ENCODE data around the gene BIN1.

The BIN1 gene

GRCh38 chr2:127106457-127106990 lies 430 bp downstream of the BIN1 start:
- DNase-seq (ENCODE audit: low read depth, low spot score) = peak; percentile 33
- peak overlapping the region; percentile 83 for H3K4me3 ChIP-seq (ENCODE audit: low read depth, low read length)
- TF ChIP-seq CTCF (IDR thresholded peaks at IDR 0.05; ENCODE audit: low read depth, low read length) = no peak
- in situ Hi-C loops (cut with HindIII; ENCODE audit: low sequenced_read_pairs) = no loop called here

GRCh38 chr2:127105656-127106456 lies 1.1 kb downstream of the BIN1 start:
- peak overlapping the region; percentile 83 for H3K4me3 ChIP-seq (ENCODE audit: low read depth, low read length)
- in situ Hi-C loops (cut with HindIII; ENCODE audit: low sequenced_read_pairs) = no loop called here
- peak; percentile 2 for TF ChIP-seq CTCF (IDR thresholded peaks at IDR 0.05; ENCODE audit: low read depth, low read length)
- peak; percentile 69 for DNase-seq (ENCODE audit: low read depth, low spot score)

GRCh38 chr2:127104881-127105655 lies 1.9 kb downstream of the BIN1 start:
- TF ChIP-seq CTCF (IDR thresholded peaks at IDR 0.05; ENCODE audit: low read depth, low read length) = no peak
- in situ Hi-C loops (cut with HindIII; ENCODE audit: low sequenced_read_pairs) = no loop called here
- no peak for DNase-seq (ENCODE audit: low read depth, low spot score)
- peak overlapping the region; percentile 83 for H3K4me3 ChIP-seq (ENCODE audit: low read depth, low read length)

GRCh38 chr2:127104166-127104660 lies 2.7 kb downstream of the BIN1 start:
- DNase-seq (ENCODE audit: low read depth, low spot score) = no peak
- in situ Hi-C loops (cut with HindIII; ENCODE audit: low sequenced_read_pairs) = no loop called here
- TF ChIP-seq CTCF (IDR thresholded peaks at IDR 0.05; ENCODE audit: low read depth, low read length) = no peak
- H3K4me3 ChIP-seq (ENCODE audit: low read depth, low read length) = no peak overlapping the region

GRCh38 chr2:127103243-127104165 lies 3.5 kb downstream of the BIN1 start:
- in situ Hi-C loops (cut with HindIII; ENCODE audit: low sequenced_read_pairs) = no loop called here
- H3K4me3 ChIP-seq (ENCODE audit: low read depth, low read length) = no peak overlapping the region
- no peak for TF ChIP-seq CTCF (IDR thresholded peaks at IDR 0.05; ENCODE audit: low read depth, low read length)
- DNase-seq (ENCODE audit: low read depth, low spot score) = no peak

Data from astrocyte of the spinal cord (primary cell).